Loucy (cell line): ENCODE data around the gene LAMTOR1.
A peak's percentile ranks its signal among the peaks of the same experiment; 100 is the strongest.

Experiments
- H2AFZ ChIP-seq: fragments of 200-600 bp; sonication (generic); 2 replicates; pipeline ENCODE4 v1.6.0; 2016; ENCODE audit warnings: antibody characterized with exemption, mild to moderate bottlenecking, low read length, moderate library complexity
- H3F3A ChIP-seq: fragments of 200-600 bp; 2 replicates; pipeline ENCODE4 v1.6.0; 2016; ENCODE audit warnings: antibody characterized with exemption, low read depth, mild to moderate bottlenecking
- H3K27me3 ChIP-seq: fragments of 200-600 bp; sonication (generic); 2 replicates; pipeline ENCODE4 v1.6.1; 2014; ENCODE audit warnings: low read length, mild to moderate bottlenecking; ENCODE audit not compliant: insufficient read depth, poor library complexity, severe bottlenecking
- H3K36me3 ChIP-seq: fragments of 200-600 bp; sonication (generic); 2 replicates; pipeline ENCODE4 v1.6.1; 2016; ENCODE audit warnings: low read length; ENCODE audit not compliant: insufficient read depth
- H3K4me1 ChIP-seq: fragments of 200-600 bp; sonication (generic); 2 replicates; pipeline ENCODE4 v1.5.1; 2014; ENCODE audit warnings: low read length, mild to moderate bottlenecking; ENCODE audit not compliant: insufficient read depth, poor library complexity, severe bottlenecking
- H3K4me2 ChIP-seq: fragments of 200-600 bp; sonication (generic); 2 replicates; pipeline ENCODE4 v1.6.0; 2014; ENCODE audit warnings: antibody characterized with exemption, low read length, low read depth, mild to moderate bottlenecking; ENCODE audit not compliant: poor library complexity, severe bottlenecking
- H3K4me3 ChIP-seq: fragments of 200-600 bp; sonication (generic); 2 replicates; pipeline ENCODE4 v1.5.1; 2014; ENCODE audit warnings: low read length, mild to moderate bottlenecking, mixed read lengths; ENCODE audit not compliant: poor library complexity, severe bottlenecking
- H3K79me2 ChIP-seq: fragments of 200-600 bp; sonication (generic); 2 replicates; pipeline ENCODE4 v1.6.1; 2014; ENCODE audit warnings: low read length; ENCODE audit not compliant: insufficient read depth
- H3K9ac ChIP-seq: fragments of 200-600 bp; sonication (generic); 2 replicates; pipeline ENCODE4 v1.6.0; 2014; ENCODE audit warnings: mild to moderate bottlenecking, low read depth, low read length, moderate library complexity; ENCODE audit not compliant: poor library complexity, severe bottlenecking
- H3K9me2 ChIP-seq: fragments of 200-600 bp; sonication (generic); replicated peaks from 2 replicates; pipeline ENCODE4 v1.6.1; 2016; ENCODE audit warnings: low read depth, low read length, mixed read lengths
- H3K9me3 ChIP-seq: fragments of 200-600 bp; sonication (generic); 2 replicates; pipeline ENCODE4 v1.6.1; 2014; ENCODE audit warnings: mild to moderate bottlenecking, antibody characterized with exemption, low read length, low read depth; ENCODE audit not compliant: insufficient read depth
- H4K20me1 ChIP-seq: fragments of 200-600 bp; sonication (generic); 2 replicates; pipeline ENCODE4 v1.6.0; 2014; ENCODE audit warnings: antibody characterized with exemption, low read length, mild to moderate bottlenecking; ENCODE audit not compliant: insufficient read depth, poor library complexity, severe bottlenecking
- EZH2phosphoT487 ChIP-seq: fragments of 200-600 bp; IDR thresholded peaks from 2 replicates; pipeline ENCODE4 v1.6.1; 2018; ENCODE audit warnings: antibody characterized with exemption, mild to moderate bottlenecking, moderate library complexity, borderline replicate concordance
- TF ChIP-seq, protein P1 (sequence below): fragments of 200-600 bp; sonication (generic); conservative IDR thresholded peaks from 2 replicates; pipeline ENCODE4 v1.5.1; 2014; ENCODE audit warnings: mild to moderate bottlenecking, antibody characterized with exemption, low read length

LAMTOR1 gene

DNA sequence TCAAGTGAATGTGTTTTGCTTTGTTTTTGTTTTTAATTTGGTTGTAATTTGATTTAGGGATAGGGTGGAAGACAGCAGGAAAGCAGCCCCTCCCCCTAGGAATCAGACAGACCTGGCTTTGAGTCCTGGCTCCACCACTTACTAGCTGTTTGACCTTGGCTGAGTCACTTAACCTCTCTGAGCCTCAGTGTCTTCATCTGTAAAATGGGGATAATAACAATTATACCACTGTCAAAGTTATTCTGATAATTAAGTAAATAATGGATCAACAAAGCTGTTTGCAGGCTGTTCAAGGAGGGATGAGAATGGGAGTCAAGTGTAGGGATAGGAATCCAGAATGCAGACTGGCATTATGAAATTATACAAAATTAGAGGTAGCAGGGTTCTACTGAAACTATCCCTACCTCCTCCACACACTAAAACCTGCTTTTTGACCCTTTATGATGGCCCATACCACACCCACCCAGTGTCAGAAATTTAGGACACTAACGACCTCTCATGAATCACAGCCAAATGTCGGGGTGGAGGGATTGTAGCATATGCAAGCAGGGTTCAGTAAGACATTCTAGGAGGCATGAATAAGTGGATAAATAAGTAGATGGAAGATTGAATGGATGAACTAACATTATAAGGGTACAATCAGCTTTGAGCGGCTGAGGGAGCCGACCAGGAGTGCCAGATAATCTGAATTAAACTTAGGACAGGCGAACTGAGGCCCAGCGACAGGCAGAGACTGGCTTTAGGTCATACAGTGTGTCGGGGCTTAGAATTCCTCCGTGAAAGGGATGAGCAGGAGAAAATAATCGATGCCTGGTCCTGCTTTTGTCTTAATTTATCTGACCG lies 8.4 kb upstream of the LAMTOR1 start:
- Histone ChIP-seq H3K9ac (peak overlapping the region; percentile 94), H3K4me2 (peak overlapping the region; percentile 95), H4K20me1 (no peaks in the 10 kb centered on the region), H2AFZ (peak overlapping the region; percentile 48), H3K36me3 (no peaks in the 10 kb centered on the region), H3K4me3 (peak overlapping the region; percentile 95), H3K79me2 (peaks cover 9% of the 10 kb centered on the region; the same call in 1 of the 2 replicates), H3K9me3 (no peaks in the 10 kb centered on the region), H3K9me2 (no peaks in the 10 kb centered on the region), H3K4me1 (peaks cover 16% of the 10 kb centered on the region), H3F3A (no peaks in the 10 kb centered on the region), H3K27me3 (peaks cover 18% of the 10 kb centered on the region)
- TF ChIP-seq EZH2phosphoT487: no peak
- TF ChIP-seq, protein P1, sequence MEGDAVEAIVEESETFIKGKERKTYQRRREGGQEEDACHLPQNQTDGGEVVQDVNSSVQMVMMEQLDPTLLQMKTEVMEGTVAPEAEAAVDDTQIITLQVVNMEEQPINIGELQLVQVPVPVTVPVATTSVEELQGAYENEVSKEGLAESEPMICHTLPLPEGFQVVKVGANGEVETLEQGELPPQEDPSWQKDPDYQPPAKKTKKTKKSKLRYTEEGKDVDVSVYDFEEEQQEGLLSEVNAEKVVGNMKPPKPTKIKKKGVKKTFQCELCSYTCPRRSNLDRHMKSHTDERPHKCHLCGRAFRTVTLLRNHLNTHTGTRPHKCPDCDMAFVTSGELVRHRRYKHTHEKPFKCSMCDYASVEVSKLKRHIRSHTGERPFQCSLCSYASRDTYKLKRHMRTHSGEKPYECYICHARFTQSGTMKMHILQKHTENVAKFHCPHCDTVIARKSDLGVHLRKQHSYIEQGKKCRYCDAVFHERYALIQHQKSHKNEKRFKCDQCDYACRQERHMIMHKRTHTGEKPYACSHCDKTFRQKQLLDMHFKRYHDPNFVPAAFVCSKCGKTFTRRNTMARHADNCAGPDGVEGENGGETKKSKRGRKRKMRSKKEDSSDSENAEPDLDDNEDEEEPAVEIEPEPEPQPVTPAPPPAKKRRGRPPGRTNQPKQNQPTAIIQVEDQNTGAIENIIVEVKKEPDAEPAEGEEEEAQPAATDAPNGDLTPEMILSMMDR: no peak

DNA sequence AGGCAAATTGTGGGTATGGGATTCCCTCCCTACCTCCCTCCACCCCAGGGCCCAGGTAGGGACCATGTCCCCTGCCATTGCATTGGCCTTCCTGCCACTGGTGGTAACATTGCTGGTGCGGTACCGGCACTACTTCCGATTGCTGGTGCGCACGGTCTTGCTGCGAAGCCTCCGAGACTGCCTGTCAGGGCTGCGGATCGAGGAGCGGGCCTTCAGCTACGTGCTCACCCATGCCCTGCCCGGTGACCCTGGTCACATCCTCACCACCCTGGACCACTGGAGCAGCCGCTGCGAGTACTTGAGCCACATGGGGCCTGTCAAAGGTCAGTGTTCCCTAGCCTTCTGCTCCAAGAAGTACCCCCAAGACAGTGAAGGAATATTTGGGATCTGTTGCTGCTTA lies 2.8 kb upstream of the LAMTOR1 start, which contains the start of gene TOMT:
TOMT (plus strand) TSS at position 37 of the 400 bp plus-strand sequence; CDS start at position 65, 28 bp downstream.
- no peak within 1 kb of the TSS for H3K9ac ChIP-seq

DNA sequence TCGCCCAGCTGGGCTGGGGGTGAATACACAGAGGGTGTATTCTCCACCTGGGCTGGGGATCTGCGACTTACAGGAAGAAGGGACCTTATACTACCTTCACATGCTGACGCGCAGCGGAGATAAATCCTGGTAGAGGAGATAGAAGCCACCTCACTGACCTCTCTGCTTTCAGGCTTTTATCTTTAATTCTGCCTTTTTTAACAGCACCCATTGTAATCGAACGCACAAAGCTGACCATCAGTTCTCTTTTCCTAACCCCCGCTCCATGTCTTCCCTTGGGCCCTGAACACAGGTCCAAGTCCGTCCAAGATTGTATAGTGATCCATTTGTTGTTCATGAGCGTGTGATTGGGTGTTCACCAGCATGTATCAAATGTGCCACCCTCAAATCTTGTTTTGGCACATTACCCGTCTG lies 664 bp upstream of the LAMTOR1 start:
- no peaks in the 10 kb centered on the region for H3K9me3 ChIP-seq
- H3K4me3 ChIP-seq: peak overlapping the region; percentile 67
- H3K27me3 ChIP-seq: no peaks in the 10 kb centered on the region
- H3F3A ChIP-seq: peaks cover 7% of the 10 kb centered on the region; the same call in 1 of the 2 replicates
- TF ChIP-seq EZH2phosphoT487: no peak
- TF ChIP-seq, protein P1: peak; percentile 33
- H3K36me3 ChIP-seq: peaks cover 1% of the 10 kb centered on the region; the same call in 1 of the 2 replicates
- no peaks in the 10 kb centered on the region for H3K9me2 ChIP-seq
- H3K79me2 ChIP-seq: peaks cover 36% of the 10 kb centered on the region
- H3K9ac ChIP-seq: peak overlapping the region; percentile 60
- H2AFZ ChIP-seq: no peak overlapping the region
- H3K4me2 ChIP-seq: peak overlapping the region; percentile 72
- peaks cover 45% of the 10 kb centered on the region for H3K4me1 ChIP-seq
- H4K20me1 ChIP-seq: peaks cover 4% of the 10 kb centered on the region

More for the DNA sequence above, 2.8 kb upstream of the LAMTOR1 start, which contains the start of gene TOMT:
- H3K9me3 ChIP-seq: no peaks in the 10 kb centered on the region
- H3K4me1 ChIP-seq: peaks cover 25% of the 10 kb centered on the region
- no peaks in the 10 kb centered on the region for H3K27me3 ChIP-seq
- H2AFZ ChIP-seq: no peak within 1 kb of the TSS
- no peaks in the 10 kb centered on the region for H3K36me3 ChIP-seq
- H3K4me3 ChIP-seq: no peak within 1 kb of the TSS
- peaks cover 4% of the 10 kb centered on the region for H4K20me1 ChIP-seq
- no peak within 1 kb of the TSS for H3K4me2 ChIP-seq
- peaks cover 21% of the 10 kb centered on the region for H3K79me2 ChIP-seq
- TF ChIP-seq EZH2phosphoT487: no peak
- TF ChIP-seq, protein P1: no peak
- H3K9me2 ChIP-seq: no peaks in the 10 kb centered on the region
- no peaks in the 10 kb centered on the region for H3F3A ChIP-seq
